Brain microvascular endothelial cell (primary cell): ENCODE results near the gene NLGN3.
"Not testable (repeated sequence)": the region's sequence is repeated elsewhere in the genome, so short reads cannot be mapped to it uniquely, and the experiment has no call there.

ENCODE experiments used
- DNase-seq: peaks from one replicate; pipeline ENCODE4 v3.0.0-alpha.2; 2020
- H3K27ac ChIP-seq: fragments of 250-450 bp; sonication (Bioruptor Pico); 2 replicates; pipeline ENCODE4 v1.5.1; 2020; ENCODE audit warnings: mild to moderate bottlenecking, moderate library complexity
- H3K27me3 ChIP-seq: fragments of 250-450 bp; sonication (Bioruptor Pico); replicated peaks from 2 replicates; pipeline ENCODE4 v1.5.1; 2020; ENCODE audit warnings: mild to moderate bottlenecking
- H3K36me3 ChIP-seq: fragments of 250-450 bp; sonication (Bioruptor Pico); replicated peaks from 2 replicates; pipeline ENCODE4 v1.5.1; 2020; ENCODE audit warnings: mild to moderate bottlenecking
- H3K4me3 ChIP-seq: 2 replicates; pipeline ENCODE4 v1.5.1; 2011; ENCODE audit warnings: low read depth, mild to moderate bottlenecking, control low read depth, low read length, moderate library complexity
- CTCF ChIP-seq: IDR thresholded peaks from 2 replicates; pipeline ENCODE4 v1.5.1; 2011; ENCODE audit warnings: low read depth, mild to moderate bottlenecking, moderate library complexity, low read length, control low read depth, inconsistent platforms; ENCODE audit errors: missing control alignments
- in situ Hi-C: cut with HindIII; loops from 2 replicates; pipeline ENCODE4 v1.10.0; 2017; ENCODE audit warnings: low sequenced_read_pairs, low pct_ligation_motif_present

The NLGN3 gene

GRCh38 chrX:71173440-71173839, 28.8 kb downstream of the NLGN3 start:
- in situ Hi-C loops, result no loop called here
- Histone ChIP-seq H3K4me3 (no peak overlapping the region), H3K36me3 (no peaks in the 10 kb centered on the region), H3K27ac (no peak overlapping the region), H3K27me3 (no peaks in the 10 kb centered on the region)
- TF ChIP-seq CTCF, result no peak
- no peak for DNase-seq

GRCh38 chrX:71174795-71175194, 30.2 kb downstream of the NLGN3 start:
- TF ChIP-seq CTCF, result no peak
- H3K27ac ChIP-seq, result no peak overlapping the region
- in situ Hi-C loops, result no loop called here
- H3K4me3 ChIP-seq, result no peak overlapping the region
- H3K36me3 ChIP-seq, result no peaks in the 10 kb centered on the region
- no peak for DNase-seq
- no peaks in the 10 kb centered on the region for H3K27me3 ChIP-seq

DNA sequence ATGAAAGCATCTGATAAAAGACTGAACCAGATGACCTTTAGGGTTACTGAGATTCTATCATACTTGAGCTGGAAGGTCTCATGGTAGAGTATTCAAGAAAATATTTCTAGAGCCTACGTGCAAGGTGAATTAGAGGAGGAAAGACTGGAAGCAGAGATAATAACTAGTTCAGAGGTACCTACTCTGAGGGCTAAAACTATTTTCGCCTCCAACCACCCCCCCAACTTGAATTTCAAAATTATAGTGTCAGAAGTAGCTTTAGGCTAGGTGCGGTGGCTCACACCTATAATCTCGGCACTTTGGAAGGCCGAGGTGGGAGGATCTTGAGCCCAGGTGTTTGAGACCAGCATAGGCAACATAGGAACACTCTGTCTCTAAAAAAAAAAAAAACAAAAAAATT, 30.9 kb downstream of the NLGN3 start:
- no peaks in the 10 kb centered on the region for H3K36me3 ChIP-seq
- H3K4me3 ChIP-seq, result no peak overlapping the region
- no peak overlapping the region for H3K27ac ChIP-seq
- no peak for TF ChIP-seq CTCF
- in situ Hi-C loops, result no loop called here
- no peaks in the 10 kb centered on the region for H3K27me3 ChIP-seq
- no peak for DNase-seq

DNA sequence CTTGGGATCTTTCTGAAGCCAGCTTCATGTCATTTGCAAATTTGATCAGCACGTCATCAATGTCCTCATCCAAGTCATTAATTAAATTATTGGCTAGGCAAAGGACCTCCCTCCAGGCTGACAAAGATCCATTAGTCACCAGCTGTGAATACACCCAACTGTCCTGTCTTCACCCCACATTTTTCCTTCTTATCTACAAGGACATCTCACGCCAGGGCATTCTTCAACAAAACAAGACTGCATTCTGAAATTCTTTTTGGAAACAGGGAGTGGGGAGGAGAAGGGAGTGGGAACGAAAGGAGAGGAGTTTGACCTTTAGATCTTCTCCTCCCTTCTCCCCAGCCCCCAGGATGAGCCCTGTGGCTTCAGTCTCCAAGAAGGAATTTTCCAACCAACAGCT, 32.7 kb downstream of the NLGN3 start:
- in situ Hi-C loops, result no loop called here

GRCh38 chrX:71178908-71179307, 34.3 kb downstream of the NLGN3 start:
- Histone ChIP-seq H3K27ac (no peak overlapping the region), H3K4me3 (no peak overlapping the region), H3K36me3 (no peaks in the 10 kb centered on the region), H3K27me3 (no peaks in the 10 kb centered on the region)
- in situ Hi-C loops, result no loop called here
- peak; percentile 58 for DNase-seq
- peak; percentile 80 for TF ChIP-seq CTCF

More for the DNA sequence above, 32.7 kb downstream of the NLGN3 start:
- no peak for DNase-seq
- Histone ChIP-seq H3K27ac (no peak overlapping the region), H3K36me3 (no peaks in the 10 kb centered on the region), H3K4me3 (no peak overlapping the region), H3K27me3 (no peaks in the 10 kb centered on the region)
- TF ChIP-seq CTCF, result no peak

DNA sequence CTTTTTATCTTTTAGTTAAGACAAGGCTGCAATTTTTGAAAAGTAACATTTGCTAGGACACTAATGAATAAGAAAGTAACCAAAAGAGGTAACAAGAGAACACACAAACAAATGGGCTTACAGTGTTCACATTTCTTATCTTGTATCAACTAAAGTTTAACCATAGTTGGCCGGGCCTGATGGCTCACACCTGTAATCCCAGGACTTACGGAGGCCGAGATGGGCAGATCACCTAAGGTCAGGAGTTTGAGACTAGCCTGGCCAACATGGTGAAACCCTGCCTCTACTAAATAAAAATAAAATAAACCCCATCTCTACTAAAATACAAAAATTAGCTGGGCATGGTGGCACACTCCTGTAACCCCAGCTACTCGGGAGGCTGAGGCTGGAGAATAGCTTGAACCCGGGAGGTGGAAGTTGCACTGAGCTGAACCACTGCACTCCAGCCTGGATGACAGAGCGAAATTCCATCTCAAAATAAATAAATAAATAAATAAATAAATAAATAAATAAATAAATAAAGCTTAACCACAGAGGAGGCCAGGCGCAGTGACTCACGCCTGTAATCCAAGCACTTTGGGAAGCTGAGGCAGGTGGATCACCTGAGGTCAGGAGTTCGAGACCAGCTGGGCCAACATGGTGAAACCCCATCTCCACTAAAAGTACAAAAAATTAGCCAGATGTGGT, 36.1 kb downstream of the NLGN3 start:
- in situ Hi-C loops, H3K36me3 ChIP-seq, H3K27ac ChIP-seq, DNase-seq, H3K27me3 ChIP-seq, H3K4me3 ChIP-seq: not testable (repeated sequence)
